Endothelial cell of umbilical vein (primary cell): ENCODE measurements around the gene MFSD1. TPM values are rescaled to one million over a fixed set of nuclear protein-coding genes. Genes with fewer than 3 reads are reported as not detected.
A peak's percentile ranks its signal among the peaks of the same experiment; 100 is the strongest.

ENCODE experiments used
- BruUV-seq: library from RNA; stranded (reverse); fragments of 400-500 nt; replicated peaks from 2 replicates; lab custom pipeline; 2021; lab: Mats Ljungman, UMichigan
- CTCF ChIA-PET: fragments of 300-600, 350-600 bp; sonication (Branson Sonifier 250); formaldehyde crosslinking; loops from one replicate; lab custom pipeline; 2021; ENCODE audit warnings: antibody characterized with exemption, inconsistent platforms; lab: Charles Lee
- POLR2A ChIA-PET: fragments of 300-600, 350-600 bp; sonication (Branson Sonifier 250); formaldehyde crosslinking; loops from one replicate; lab custom pipeline; 2021; ENCODE audit warnings: antibody characterized with exemption, inconsistent platforms; lab: Charles Lee
- DNase-seq: peaks from one replicate; pipeline ENCODE4 v3.0.0-alpha.2; 2011; ENCODE audit warnings: low read depth, low spot score
- FAIRE-seq: peaks from 2 replicates; lab custom pipeline; 2011; peaks lifted over from hg19 to GRCh38; lab: Jason Lieb, UNC
- H2AFZ ChIP-seq: 2 replicates; pipeline ENCODE4 v1.6.0; 2012; ENCODE audit warnings: low read depth, low read length, control low read depth, inconsistent platforms
- H3K27ac ChIP-seq: 2 replicates; pipeline ENCODE4 v1.5.1; 2011; ENCODE audit warnings: low read depth, mild to moderate bottlenecking, control low read depth, low read length, moderate library complexity; ENCODE audit not compliant: insufficient read depth
- H3K27me3 ChIP-seq, 2 experiments: 2 replicates each; pipeline versions ENCODE4 v1.6.0 to v1.6.1; 2011; ENCODE audit warnings: low read length in 2 of 2, mixed read lengths in 1 of 2; ENCODE audit not compliant: control insufficient read depth in 2 of 2, insufficient read depth in 2 of 2
- H3K36me3 ChIP-seq, 2 experiments: 2 replicates in 1 of 2; 3 replicates in 1 of 2; pipeline ENCODE4 v1.5.1; 2011; ENCODE audit warnings: low read length in 2 of 2, mild to moderate bottlenecking in 1 of 2, moderate library complexity in 1 of 2; ENCODE audit not compliant: control insufficient read depth in 2 of 2, insufficient read depth in 2 of 2; ENCODE audit errors: extremely low read depth in 1 of 2
- H3K4me1 ChIP-seq: 3 replicates; pipeline ENCODE4 v1.5.1; 2011; ENCODE audit warnings: mild to moderate bottlenecking, low read length; ENCODE audit not compliant: control insufficient read depth, insufficient read depth; ENCODE audit errors: extremely low read depth
- H3K4me2 ChIP-seq: 2 replicates; pipeline ENCODE4 v1.6.1; 2011; ENCODE audit warnings: low read length, control low read depth, mixed read lengths; ENCODE audit not compliant: insufficient read depth
- H3K4me3 ChIP-seq, 3 experiments: fragments of 200-600 bp in 1 of 3; sonication (generic), shearing (Covaris generic) in 1 of 3; replicated peaks in 1 of 3; 2 replicates each; pipeline ENCODE4 v1.5.1; 2011 to 2016; ENCODE audit warnings: control low read depth in 3 of 3, low read length in 3 of 3, mild to moderate bottlenecking in 2 of 3, inconsistent platforms in 1 of 3, low read depth in 1 of 3, moderate library complexity in 1 of 3; ENCODE audit not compliant: insufficient read depth in 1 of 3
- H3K79me2 ChIP-seq: 2 replicates; pipeline ENCODE4 v1.6.0; 2012; ENCODE audit warnings: low read length, inconsistent platforms; ENCODE audit not compliant: control insufficient read depth, insufficient read depth
- H3K9ac ChIP-seq: replicated peaks from 2 replicates; pipeline ENCODE3; 2011; ENCODE audit warnings: low read length, control low read depth; ENCODE audit not compliant: insufficient read depth; ENCODE audit errors: extremely low read depth
- H3K9me1 ChIP-seq: replicated peaks from 3 replicates; pipeline ENCODE4 v1.6.0; 2011; ENCODE audit warnings: mild to moderate bottlenecking, low read length; ENCODE audit not compliant: control insufficient read depth, insufficient read depth; ENCODE audit errors: extremely low read depth
- H3K9me3 ChIP-seq: replicated peaks from 2 replicates; pipeline ENCODE4 v1.5.1; 2012; ENCODE audit warnings: low read length, inconsistent platforms; ENCODE audit not compliant: control insufficient read depth, insufficient read depth
- H4K20me1 ChIP-seq: replicated peaks from 2 replicates; pipeline ENCODE3; 2011; ENCODE audit warnings: mild to moderate bottlenecking, low read length; ENCODE audit not compliant: control insufficient read depth, insufficient read depth; ENCODE audit errors: extremely low read depth
- EZH2 ChIP-seq: IDR thresholded peaks from 2 replicates; pipeline ENCODE4 v1.6.1; 2012; ENCODE audit warnings: borderline replicate concordance, low read depth, mild to moderate bottlenecking, moderate library complexity, low read length, inconsistent platforms; ENCODE audit not compliant: severe bottlenecking
- FOS ChIP-seq: IDR thresholded peaks from 2 replicates; pipeline ENCODE4 v1.6.1; 2011; ENCODE audit warnings: mild to moderate bottlenecking, low read length, moderate library complexity, borderline replicate concordance; ENCODE audit not compliant: insufficient read depth
- GATA2 ChIP-seq: IDR thresholded peaks from 2 replicates; pipeline ENCODE4 v1.7.0; 2011; ENCODE audit warnings: low read depth, mild to moderate bottlenecking, moderate library complexity, mixed read lengths, low read length; ENCODE audit not compliant: insufficient read length, insufficient read depth
- JUN ChIP-seq: IDR thresholded peaks from 2 replicates; pipeline ENCODE4 v1.6.1; 2011; ENCODE audit warnings: borderline replicate concordance, low read depth; ENCODE audit not compliant: insufficient read length, insufficient read depth
- MAX ChIP-seq: IDR thresholded peaks from 2 replicates; pipeline ENCODE4 v1.6.1; 2011; ENCODE audit not compliant: insufficient read depth, insufficient read length
- MYC ChIP-seq: IDR thresholded peaks from one replicate; pipeline ENCODE4 v1.6.1; 2011; ENCODE audit warnings: mild to moderate bottlenecking, low read depth, low read length
- POLR2A ChIP-seq: IDR thresholded peaks from 2 replicates; pipeline ENCODE4 v1.6.1; 2012; ENCODE audit warnings: low read depth, mild to moderate bottlenecking, control low read depth, low read length
- POLR2AphosphoS5 ChIP-seq: IDR thresholded peaks from 2 replicates; pipeline ENCODE4 v1.6.1; 2012; ENCODE audit warnings: low read depth, mild to moderate bottlenecking, control low read depth, low read length, moderate library complexity; ENCODE audit not compliant: insufficient read depth
- dilution Hi-C: fragments of 300-500 bp; cut with MboI; formaldehyde crosslinking; loops from one replicate; pipeline ENCODE4 v1.15.0; 2019; ENCODE audit warnings: low sequenced_read_pairs; ENCODE audit not compliant: extremely low pct_ligation_motif_present
- intact Hi-C: fragments of 100-400 bp; cut with micrococcal nuclease; formaldehyde crosslinking; loops from one replicate; pipeline ENCODE4 v1.10.0; 2022
- polyA plus RNA-seq, 4 experiments: library from polyadenylated mRNA; depleted of rRNA in 3 of 4; stranded (reverse) in 3 of 4; unstranded in 1 of 4; fragments of >200 nt; gene quantifications; 2 replicates each; pipeline versions ENCODE4 v1.2.1 to v1.2.3, GENCODE V29; 2011 to 2012; ENCODE audit warnings: missing spikeins in 1 of 4
- total RNA-seq: library from RNA; stranded (reverse); gene quantifications from 2 replicates; pipeline ENCODE4 v1.2.3, GENCODE V29; 2021
- TF ChIP-seq, protein P1 (sequence below), 2 donors: IDR thresholded peaks; 1 replicate in 1 of 2; 2 replicates in 1 of 2; pipeline ENCODE4 v1.5.1; 2011; ENCODE audit warnings: low read length in 2 of 2, mild to moderate bottlenecking in 2 of 2, moderate library complexity in 2 of 2, control low read depth in 1 of 2, inconsistent platforms in 1 of 2, low read depth in 1 of 2; ENCODE audit not compliant: insufficient read depth in 1 of 2; ENCODE audit errors: extremely low read depth in 1 of 2

The MFSD1 gene
- total and polyA plus RNA-seq, 2 donors (not counting 3 experiments of a cell fraction or from before 2014, with no cell fraction given): 38.2 to 65.1 TPM

GRCh38 chr3:158789592-158789991 is 12.3 kb upstream of the MFSD1 start:
- ChIA-PET CTCF (interaction anchor here (0.6 to 4.1 kb wide), 42 partner anchors 9 to 1183 kb away, joined by 3 to 247 read pairs (median 6); partner anchors contain the start of genes GFM1, LXN, MFSD1 and MLF1), POLR2A (no interaction called here)
- no TSS peak for BruUV-seq
- Histone ChIP-seq H3K79me2 (no peaks in the 10 kb centered on the region), H3K36me3 (no peaks in the 10 kb centered on the region), H3K27me3 (no peaks in the 10 kb centered on the region), H3K9ac (no peak overlapping the region), H3K4me2 (no peak overlapping the region), H3K4me1 (peaks cover 8% of the 10 kb centered on the region), H2AFZ (no peak overlapping the region), H3K27ac (no peak overlapping the region), H3K4me3 (no peak overlapping the region), H3K9me1 (no peaks in the 10 kb centered on the region), H4K20me1 (no peaks in the 10 kb centered on the region), H3K9me3 (no peaks in the 10 kb centered on the region)
- dilution Hi-C loops: no loop called here
- peak; percentile 75 for DNase-seq
- TF ChIP-seq MYC: no peak
- no peak for TF ChIP-seq POLR2AphosphoS5
- no peak for TF ChIP-seq MAX
- no peak for TF ChIP-seq EZH2
- no peak for TF ChIP-seq POLR2A
- TF ChIP-seq, protein P1, sequence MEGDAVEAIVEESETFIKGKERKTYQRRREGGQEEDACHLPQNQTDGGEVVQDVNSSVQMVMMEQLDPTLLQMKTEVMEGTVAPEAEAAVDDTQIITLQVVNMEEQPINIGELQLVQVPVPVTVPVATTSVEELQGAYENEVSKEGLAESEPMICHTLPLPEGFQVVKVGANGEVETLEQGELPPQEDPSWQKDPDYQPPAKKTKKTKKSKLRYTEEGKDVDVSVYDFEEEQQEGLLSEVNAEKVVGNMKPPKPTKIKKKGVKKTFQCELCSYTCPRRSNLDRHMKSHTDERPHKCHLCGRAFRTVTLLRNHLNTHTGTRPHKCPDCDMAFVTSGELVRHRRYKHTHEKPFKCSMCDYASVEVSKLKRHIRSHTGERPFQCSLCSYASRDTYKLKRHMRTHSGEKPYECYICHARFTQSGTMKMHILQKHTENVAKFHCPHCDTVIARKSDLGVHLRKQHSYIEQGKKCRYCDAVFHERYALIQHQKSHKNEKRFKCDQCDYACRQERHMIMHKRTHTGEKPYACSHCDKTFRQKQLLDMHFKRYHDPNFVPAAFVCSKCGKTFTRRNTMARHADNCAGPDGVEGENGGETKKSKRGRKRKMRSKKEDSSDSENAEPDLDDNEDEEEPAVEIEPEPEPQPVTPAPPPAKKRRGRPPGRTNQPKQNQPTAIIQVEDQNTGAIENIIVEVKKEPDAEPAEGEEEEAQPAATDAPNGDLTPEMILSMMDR (IDR thresholded peaks at IDR 0.05; ENCODE audit: extremely low read depth in 1 of 2, insufficient read depth in 1 of 2, low read depth in 1 of 2, low read length in 2 of 2): peak; percentile 30 to 33
- TF ChIP-seq FOS: no peak
- TF ChIP-seq JUN: no peak
- TF ChIP-seq GATA2: peak; percentile 85
- peak; percentile 69 for FAIRE-seq
- intact Hi-C loops: no loop called here
